NCI-H2196 (cell line): ENCODE measurements around the gene SLC27A1.
"Not testable (repeated sequence)": the region's sequence is repeated elsewhere in the genome, so short reads cannot be mapped to it uniquely, and the experiment has no call there.

Experiments
- DNase-seq: peaks from one replicate; lab custom pipeline; 2025; ENCODE audit not compliant: unreplicated experiment; lab: John Stamatoyannopoulos, UW

Gene SLC27A1

GRCh38 chr19:17486545-17487240 lies 16.4 kb downstream of the SLC27A1 start:
- no peak for DNase-seq

- no peak for DNase-seq
Observed at GRCh38 chr19:17487284-17488121, 17.2 kb downstream of the SLC27A1 start.

- DNase-seq: peak; percentile 33
Observed at GRCh38 chr19:17488593-17489391, 18.5 kb downstream of the SLC27A1 start.

- DNase-seq: no peak
Observed at GRCh38 chr19:17489392-17490030, 19.2 kb downstream of the SLC27A1 start.

DNA sequence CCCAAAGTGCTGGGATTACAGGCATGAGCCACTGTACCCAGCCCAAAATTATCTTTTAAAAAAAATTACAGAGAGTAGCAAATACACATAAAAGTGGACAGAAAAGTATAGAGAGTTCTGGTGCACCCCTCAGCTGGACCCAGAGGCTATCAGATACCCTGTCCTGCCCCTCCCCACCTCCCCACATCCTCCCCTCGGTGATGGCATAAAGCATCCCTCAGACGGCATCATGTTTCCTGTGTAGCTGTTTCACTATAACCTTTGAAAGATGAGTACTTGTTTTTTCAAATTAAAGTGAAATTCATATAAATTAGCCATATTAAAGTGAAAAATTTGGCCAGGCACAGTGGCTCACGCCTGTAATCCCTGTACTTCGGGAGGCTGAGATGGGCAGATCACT lies 20.1 kb downstream of the SLC27A1 start:
- no peak for DNase-seq

GRCh38 chr19:17491287-17491686 lies 21.0 kb downstream of the SLC27A1 start:
- DNase-seq: no peak

DNA sequence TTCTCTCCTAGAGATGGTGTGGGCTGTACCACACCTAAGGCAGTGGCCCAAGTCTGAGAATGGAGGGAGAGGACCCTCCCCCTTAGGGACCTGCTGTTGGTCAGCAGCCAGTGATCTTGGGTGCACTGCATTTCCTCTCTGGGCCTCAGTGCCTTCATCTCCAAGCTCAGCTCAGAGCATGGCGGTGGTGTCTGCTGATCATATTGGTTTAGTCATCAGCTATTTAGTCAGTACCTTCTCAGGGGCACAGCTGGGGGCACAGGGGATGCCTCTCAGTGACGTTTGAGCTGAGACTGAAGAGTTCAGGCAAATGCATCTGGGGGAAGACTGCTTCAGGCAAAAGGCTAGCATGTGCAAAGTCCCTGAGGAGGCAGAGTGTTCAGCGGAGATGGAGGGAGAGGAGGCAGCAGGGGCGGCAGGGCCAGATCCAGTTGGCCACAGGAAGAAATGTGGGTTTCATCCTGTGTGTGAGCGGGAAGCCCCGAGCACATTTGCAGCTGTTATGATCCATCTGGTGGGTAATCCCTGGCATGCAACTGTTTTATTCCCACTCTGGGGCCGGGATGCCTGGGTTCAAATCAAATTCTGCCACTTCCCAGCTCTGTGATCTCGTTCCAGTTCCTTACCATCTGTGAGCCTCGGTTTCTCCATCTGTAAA lies 25.4 kb downstream of the SLC27A1 start:
- no peak for DNase-seq

- DNase-seq: peak; percentile 79
Observed at GRCh38 chr19:17496337-17496997, 26.1 kb downstream of the SLC27A1 start.

DNA sequence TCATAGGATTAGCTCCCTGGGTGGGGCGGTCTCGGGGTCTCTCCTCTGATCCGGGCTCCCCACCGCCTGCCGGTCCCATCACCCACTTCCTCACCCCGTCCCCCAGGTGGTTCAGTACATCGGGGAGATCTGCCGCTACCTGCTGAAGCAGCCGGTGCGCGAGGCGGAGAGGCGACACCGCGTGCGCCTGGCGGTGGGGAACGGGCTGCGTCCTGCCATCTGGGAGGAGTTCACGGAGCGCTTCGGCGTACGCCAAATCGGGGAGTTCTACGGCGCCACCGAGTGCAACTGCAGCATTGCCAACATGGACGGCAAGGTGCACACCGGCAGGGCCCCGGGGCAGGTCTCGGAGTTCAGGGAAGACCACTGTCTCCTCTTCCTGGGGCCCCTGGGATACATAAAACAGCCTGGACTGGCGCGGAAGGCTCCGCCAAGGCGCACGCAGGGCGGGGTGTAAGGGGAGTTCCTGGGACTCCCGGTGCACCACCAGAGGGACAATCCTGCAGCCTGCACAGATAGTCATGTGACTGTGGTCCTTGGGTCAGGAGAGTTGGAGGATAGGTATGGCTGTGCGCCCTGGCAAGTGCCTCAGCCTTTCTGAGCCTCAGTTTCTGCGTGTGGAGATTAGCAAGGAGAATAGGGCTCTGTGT lies 26.9 kb downstream of the SLC27A1 start:
- DNase-seq: no peak

GRCh38 chr19:17499025-17499424 lies 28.7 kb downstream of the SLC27A1 start:
- DNase-seq: not testable (repeated sequence)

GRCh38 chr19:17499648-17500446 lies 29.5 kb downstream of the SLC27A1 start:
- DNase-seq: peak; percentile 34

- no peak for DNase-seq
Observed at GRCh38 chr19:17500447-17501198, 30.3 kb downstream of the SLC27A1 start.

GRCh38 chr19:17503240-17503639 lies 32.9 kb downstream of the SLC27A1 start:
- no peak for DNase-seq

DNA sequence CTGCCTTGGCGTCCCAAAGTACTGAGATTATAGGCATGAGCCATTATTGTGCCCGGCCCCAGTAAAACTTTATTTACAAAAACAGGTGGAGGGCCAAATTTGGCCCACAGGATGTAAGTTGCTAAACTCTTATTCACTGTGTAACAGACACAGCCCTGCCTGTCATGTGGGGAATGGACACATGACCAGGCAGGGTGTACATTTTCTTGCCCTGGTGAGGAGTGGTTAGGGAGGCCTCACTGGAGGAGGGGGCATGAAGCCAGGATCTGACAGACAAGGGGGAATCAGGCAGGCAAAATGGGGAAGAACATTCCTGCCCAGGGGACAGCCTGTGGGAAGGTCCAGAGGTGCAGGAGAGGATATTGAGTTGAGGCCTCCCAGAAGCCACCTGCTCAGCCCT lies 33.7 kb downstream of the SLC27A1 start:
- no peak for DNase-seq

- DNase-seq: no peak
Observed at GRCh38 chr19:17504456-17504855, 34.1 kb downstream of the SLC27A1 start.

DNA sequence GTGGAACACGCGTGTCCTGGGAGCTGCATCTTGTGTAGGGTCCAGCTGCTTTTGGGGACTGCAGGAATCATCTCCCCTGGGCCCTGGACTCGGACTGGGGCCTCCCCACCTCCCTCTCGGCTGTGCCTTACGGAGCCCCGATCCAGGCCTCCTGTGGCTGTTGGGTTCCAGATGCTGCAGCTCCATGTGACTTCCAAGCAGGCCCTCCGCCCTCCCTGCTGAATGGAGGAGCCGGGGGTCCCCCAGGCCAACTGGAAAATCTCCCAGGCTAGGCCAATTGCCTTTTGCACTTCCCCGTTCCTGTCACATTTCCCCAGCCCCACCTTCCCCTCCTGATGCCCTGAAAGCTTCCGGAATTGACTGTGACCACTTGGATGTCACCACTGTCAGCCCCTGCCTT lies 34.9 kb downstream of the SLC27A1 start:
- DNase-seq: no peak

GRCh38 chr19:17506745-17507144 lies 36.4 kb downstream of the SLC27A1 start:
- DNase-seq: no peak

GRCh38 chr19:17508558-17508933 lies 38.2 kb downstream of the SLC27A1 start:
- DNase-seq: not testable (repeated sequence)
